T-helper 22 cell (primary cell): ENCODE measurements around the gene RNF125.

ENCODE experiments used
- DNase-seq: peaks from one replicate; pipeline ENCODE4 v3.0.0-alpha.2; 2020; ENCODE audit warnings: low read depth

Gene RNF125

GRCh38 chr18:32091325-32091723 is 72.7 kb downstream of the RNF125 start:
- no peak for DNase-seq

GRCh38 chr18:32091724-32092421 is 73.2 kb downstream of the RNF125 start, which contains the start of gene RNF138:
Gene RNF138 (plus strand): TSS chr18:32091874. CDS start chr18:32092777, 903 bp downstream.
- DNase-seq, result peak; percentile 86

- peak; percentile 99 for DNase-seq
Measured at GRCh38 chr18:32092422-32093101, 73.9 kb downstream of the RNF125 start.

- peak; percentile 7 for DNase-seq
Measured at GRCh38 chr18:32093102-32093511, 74.5 kb downstream of the RNF125 start.

GRCh38 chr18:32093523-32093922 is 74.9 kb downstream of the RNF125 start:
- no peak for DNase-seq

- DNase-seq, result no peak
Measured at GRCh38 chr18:32095192-32095899, 76.7 kb downstream of the RNF125 start.

- DNase-seq, result no peak
Measured at GRCh38 chr18:32095900-32096229, 77.2 kb downstream of the RNF125 start.

- no peak for DNase-seq
Measured at GRCh38 chr18:32096946-32097345, 78.3 kb downstream of the RNF125 start.

- no peak for DNase-seq
Measured at GRCh38 chr18:32104516-32104915, 85.9 kb downstream of the RNF125 start.

- no peak for DNase-seq
Measured at GRCh38 chr18:32110005-32110404, 91.4 kb downstream of the RNF125 start.

GRCh38 chr18:32111706-32112105 is 93.1 kb downstream of the RNF125 start:
- no peak for DNase-seq

- no peak for DNase-seq
Measured at GRCh38 chr18:32112826-32113225, 94.2 kb downstream of the RNF125 start.

- DNase-seq, result no peak
Measured at GRCh38 chr18:32114293-32114942, 95.8 kb downstream of the RNF125 start.

- no peak for DNase-seq
Measured at GRCh38 chr18:32122039-32122438, 103.4 kb downstream of the RNF125 start.
